Nucleus accumbens (tissue), 56 donors: ENCODE results near the gene FNDC11.
"Not testable (repeated sequence)": the region's sequence is repeated elsewhere in the genome, so short reads cannot be mapped to it uniquely, and the experiment has no call there.

Source experiments
- DNase-seq, 56 donors: peaks; one replicate each; lab custom pipeline; 2025; lab: John Stamatoyannopoulos, UW

FNDC11 gene

DNA sequence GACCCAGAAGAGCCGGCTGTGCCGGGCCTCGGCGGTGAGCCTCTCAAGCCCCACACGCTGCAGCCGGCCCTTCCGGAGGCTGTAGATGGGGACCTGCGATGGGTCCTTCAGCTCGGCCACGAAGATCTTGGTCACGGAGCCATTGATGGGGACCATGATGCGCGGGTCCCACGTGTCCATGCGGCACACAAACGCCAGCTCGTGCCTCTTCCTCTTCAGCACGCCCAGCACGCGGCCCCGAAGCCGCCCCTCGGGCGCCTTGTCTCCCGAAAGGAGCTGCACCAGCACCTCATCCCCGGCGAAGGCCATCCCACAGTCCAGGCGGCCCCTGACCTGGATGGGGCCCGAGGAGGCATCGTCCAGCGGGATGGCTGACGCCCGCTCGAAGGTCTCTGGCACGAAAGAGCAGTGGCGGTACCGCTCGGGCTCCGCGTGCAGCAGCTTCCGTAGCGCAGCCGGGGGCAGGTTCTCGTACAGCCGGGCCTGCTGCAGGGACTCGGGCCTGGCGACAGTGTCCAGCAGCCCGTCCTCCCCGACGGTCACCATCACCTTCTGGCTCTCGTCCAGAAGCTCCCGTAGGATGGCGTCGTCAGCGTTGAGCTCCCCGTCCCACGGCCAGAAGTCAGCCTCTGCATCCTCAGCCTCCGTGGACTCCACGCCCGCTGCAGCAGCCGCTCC lies 11.2 kb downstream of the FNDC11 start:
- DNase-seq, result no peak

DNA sequence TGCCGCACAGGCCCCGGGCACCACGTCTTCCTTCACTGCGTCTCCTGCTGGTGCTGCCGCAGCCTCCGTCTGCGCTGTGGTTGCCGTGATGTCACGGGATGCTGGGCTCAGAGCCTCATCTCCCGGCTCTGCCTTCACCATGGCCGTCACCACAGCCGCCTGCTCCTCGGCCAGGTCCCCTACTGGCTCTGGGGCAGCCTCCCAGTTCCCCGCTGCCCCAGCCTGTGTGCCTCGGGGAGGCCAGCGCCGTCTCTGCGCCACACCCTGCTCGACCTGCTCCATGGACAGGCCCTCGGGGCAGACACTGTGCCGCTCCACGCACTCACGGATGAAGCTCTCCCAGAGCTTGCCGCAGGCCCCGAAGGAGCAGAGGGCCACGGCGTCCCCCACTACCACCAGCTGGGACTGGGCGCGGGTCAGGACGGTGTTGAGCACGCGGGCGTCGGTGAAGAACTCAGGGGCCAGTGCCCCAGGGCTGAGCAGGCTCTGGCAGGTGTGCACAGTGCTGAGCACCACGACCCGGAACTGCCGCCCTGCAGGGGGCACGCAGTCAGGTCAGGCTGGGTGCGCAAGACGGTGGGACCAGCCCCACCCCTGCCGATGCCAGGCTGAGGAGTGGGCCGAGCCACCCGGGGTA lies 11.9 kb downstream of the FNDC11 start:
- no peak for DNase-seq

DNA sequence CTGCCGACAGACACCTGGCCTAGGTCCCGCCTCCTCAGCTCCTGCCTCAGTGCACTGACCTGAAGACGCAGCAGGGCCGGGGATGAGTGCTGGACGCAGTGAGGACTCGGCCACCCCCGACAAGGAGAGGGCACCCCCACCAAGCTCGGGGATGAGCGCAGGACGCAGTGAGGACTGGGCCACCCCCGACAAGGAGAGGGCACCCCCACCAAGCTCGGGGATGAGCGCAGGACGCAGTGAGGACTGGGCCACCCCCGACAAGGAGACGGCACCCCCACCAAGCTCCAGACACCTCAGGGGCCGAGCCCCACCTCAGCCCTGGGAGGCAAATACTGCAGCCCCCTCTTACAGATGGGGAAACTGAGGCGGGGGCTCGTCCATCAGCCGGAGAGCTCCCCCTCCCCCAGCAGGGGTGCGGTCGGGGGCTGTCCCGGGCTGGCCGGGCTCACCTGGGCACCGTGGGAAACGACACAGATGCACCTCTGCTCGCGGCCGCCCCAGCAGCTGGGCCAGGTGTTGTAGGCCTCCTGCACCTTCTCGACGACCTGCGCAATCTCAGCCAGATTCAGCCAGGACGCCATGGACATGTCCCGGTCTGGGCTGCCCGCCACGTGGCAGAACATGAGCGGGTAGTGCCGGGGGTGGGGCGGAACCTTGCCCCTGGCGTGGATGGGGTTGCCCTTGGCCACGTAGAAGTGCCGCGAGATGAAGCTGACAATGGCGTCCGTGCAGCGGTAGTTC lies 12.6 kb downstream of the FNDC11 start:
- DNase-seq, result no peak

DNA sequence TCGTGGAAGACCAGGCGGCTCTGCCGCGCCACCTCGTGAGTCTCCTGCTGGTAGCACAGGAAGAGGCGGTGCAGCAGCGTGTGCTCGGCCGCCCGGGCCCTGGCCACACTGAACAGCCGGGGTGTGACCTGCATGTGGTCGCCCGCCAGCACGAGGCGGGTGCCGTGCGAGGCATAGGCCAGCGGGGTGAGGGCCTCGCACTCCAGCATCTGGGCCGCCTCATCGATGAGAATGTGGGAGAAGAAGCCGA lies 13.1 kb downstream of the FNDC11 start:
- no peak for DNase-seq

DNA sequence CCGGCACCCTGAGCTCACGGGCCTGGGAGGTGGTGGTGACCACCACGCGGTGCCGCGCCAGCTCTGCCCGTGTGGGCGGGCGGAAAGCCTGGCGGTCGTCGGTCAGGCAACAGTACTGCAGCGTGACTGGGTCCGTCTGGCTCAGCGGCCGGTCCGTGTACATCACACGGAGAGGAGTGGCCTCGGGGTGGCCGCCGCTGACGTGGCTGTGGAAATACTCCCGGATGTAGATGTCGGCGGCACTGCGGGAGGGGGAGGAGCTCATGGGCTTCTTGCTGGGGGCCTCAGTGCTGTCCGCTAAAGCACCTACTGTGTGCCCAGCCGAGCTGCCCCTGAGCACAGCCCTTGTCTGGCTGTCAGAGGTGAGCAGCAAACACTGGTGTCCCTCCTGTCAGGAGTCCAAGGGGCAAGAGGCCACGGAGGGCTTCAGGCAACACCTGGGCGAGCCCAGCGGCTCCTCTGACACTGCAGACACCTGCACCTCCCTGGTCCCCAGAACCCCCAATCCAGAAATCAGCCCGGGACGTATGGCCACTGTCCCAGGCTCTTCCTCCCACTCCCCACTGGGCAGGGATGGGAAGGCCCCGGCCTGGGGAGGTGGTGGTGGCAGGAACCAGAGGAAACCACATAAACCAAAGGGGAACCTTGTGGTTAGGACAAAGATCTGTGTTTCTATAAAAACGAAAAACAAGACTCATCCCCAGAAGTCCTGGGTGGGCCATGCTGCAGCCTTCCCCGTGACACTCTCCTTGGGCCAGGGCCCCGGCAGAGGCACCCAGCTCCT lies 13.6 kb downstream of the FNDC11 start:
- DNase-seq, result peak in 3 of 56 donors; percentile 8 to 33 (median 10)

DNA sequence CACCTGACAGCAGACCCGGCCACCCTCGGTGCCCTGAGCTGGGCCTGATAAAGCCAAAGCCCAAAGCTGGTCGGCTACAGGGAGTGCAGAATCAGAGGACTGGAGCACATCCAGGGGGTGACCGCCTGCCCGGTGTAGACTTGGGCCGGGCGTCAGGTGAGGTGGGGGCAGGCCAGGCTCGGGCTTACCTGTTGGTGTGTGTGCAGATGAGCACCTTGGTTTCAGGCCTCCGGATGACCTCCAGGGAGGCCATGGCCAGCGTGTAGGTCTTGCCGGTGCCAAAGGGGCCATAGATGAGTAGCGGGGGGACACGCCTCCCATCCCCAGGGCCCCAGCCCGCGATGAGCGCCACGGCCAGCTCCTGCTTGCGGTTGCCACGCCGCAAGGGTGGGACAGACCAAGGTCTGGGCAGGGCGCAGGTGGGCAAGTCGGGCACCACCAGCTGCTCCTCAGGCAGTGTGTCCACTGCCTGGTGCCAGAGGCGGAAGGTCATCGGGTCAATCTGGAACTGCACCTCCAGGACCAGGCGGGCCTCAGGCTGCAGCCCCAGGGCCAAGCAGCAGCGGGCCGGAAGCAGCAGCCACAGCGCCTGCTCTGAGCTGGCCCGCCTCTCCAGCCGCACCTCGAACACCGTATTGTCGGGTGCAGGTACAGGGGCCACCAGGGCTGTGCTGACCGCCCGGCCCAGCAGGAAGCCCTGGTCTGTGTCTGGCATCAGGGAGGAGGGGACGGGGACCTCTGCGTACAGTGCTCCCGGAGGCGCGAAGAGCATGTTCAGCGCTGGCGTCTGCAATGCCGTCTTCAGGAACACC lies 14.4 kb downstream of the FNDC11 start:
- DNase-seq, result no peak

DNA sequence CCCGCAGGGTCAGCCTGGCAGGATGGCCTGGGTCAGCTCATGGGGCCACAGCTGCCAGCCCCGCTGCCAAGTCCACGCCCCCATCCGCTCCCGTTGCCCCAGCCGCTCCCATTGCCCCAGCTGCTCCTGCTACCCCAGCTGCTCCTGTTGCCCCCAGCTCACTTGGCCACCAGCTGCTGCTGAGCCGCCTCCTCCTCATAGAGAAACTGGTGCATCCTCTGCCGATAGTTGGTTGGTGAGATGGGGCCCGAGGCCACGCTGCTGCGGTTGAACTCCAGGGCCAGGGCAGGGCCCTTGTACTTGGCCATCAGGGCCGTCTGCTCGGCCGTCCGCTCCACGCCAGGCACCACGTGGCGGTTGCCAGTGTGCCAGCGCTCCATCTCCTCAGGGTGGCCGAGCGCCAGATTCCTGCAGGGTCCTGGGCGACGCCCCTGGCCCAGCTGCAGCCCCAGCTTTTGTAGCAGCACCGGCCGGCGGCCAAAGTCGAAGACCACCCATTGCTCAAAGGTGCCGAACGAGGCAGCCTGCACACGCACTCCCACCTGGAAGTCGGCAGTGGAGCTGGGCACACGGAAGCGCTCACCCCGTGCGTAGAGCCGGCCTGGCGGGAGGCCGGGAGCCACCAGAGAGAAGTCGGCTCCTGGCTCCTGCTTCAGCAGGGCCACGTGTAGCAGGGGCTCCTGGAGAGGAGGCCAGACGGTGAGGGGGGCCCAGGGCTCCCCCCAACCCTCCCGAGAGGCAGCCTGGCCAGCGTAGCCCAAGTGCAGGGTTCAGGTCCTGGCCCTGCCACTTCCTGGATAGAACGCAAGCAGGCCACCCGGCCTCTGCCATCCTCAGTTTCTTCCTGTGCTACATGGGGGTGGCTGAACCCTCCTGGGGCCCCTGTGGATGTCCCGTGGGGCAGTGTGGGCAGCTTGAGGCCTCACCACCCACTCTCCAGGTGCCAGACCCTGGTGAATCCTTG lies 15.3 kb downstream of the FNDC11 start:
- no peak for DNase-seq

DNA sequence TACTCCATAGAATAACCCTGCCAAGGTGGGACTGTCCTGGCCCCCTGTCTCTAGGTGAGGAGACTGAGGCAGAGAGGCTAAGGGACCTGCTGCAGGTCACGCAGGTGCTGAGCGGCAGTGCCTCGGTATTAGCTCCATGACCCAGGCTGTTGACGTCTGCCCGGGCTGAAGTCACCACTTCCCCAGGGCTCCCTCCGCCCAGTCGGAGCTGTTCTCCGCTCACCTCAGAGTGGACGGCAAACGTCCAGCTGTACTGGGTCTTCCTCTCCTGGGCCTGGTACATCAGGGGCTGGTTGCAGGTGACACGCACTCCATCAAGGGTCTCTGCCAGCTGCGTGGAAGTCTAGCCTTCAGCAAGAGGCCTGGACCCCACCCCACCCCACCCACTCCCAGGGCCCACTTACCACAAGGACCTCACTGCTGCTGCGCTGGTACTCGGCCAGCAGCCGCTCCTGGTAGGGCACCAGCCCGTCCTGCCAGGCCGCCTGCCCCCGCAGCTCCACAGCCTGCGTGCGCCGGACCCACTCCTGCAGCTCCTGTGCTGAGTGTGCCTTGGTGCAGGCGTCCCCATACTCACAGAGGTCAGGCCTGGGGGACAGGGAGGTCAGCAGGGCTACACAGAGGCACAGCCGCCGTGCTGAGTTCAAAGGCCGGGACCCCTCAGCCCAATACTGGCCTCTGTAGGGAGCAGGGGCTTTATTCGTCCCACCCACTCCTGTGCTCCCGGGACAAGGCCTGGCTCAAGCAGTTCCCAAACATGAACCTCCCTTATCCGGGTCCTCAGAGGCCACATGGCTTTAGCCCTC lies 16.5 kb downstream of the FNDC11 start:
- no peak for DNase-seq

DNA sequence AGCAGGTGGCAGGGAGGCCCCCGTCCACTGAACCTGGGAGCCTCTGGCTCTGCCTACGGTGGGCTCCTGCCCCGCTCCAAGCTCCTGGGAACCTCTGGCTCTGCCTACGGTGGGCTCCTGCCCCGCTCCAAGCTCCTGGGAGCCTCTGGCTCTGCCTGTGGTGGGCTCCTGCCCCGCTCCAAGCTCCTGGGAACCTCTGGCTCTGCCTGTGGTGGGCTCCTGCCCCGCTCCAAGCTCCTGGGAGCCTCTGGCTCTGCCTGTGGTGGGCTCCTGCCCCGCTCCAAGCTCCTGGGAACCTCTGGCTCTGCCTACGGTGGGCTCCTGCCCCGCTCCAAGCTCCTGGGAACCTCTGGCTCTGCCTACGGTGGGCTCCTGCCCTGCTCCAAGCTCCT lies 17.1 kb downstream of the FNDC11 start:
- not testable (repeated sequence) for DNase-seq

DNA sequence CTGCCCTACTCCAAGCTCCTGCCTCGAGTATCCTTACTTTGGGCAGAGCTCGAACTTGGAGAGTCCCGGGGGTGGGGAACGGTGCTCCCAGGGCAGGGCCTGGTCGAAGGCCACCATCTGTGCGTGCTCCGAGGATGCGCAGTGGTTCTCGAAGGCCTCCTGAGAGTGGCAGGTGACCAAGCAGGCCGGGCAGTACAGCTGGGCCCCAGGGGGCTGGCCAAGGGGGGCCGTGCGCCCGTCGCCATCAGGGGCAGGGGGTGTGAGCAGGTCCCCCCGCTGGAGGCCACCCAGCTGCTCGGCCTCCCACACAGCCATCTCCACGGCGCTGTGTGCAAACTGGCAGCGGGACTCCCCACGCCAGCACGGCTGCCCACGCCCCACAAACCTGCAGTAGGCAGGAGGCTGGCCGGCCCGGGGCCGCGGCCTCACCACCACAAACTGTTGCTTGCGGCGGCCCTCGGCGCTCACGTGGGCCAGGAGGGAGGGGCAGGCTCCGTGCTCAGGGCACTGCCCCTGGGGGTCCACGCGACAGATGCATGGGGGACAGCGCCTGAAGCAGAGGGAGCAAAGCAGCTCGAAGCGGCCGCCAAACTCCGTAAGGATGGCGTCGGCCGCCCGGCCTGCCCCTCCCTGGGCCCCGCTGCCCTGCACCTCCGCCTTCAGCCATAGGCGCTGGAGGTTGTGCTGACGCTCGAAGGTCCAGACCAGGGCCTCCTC lies 18.3 kb downstream of the FNDC11 start:
- no peak for DNase-seq

DNA sequence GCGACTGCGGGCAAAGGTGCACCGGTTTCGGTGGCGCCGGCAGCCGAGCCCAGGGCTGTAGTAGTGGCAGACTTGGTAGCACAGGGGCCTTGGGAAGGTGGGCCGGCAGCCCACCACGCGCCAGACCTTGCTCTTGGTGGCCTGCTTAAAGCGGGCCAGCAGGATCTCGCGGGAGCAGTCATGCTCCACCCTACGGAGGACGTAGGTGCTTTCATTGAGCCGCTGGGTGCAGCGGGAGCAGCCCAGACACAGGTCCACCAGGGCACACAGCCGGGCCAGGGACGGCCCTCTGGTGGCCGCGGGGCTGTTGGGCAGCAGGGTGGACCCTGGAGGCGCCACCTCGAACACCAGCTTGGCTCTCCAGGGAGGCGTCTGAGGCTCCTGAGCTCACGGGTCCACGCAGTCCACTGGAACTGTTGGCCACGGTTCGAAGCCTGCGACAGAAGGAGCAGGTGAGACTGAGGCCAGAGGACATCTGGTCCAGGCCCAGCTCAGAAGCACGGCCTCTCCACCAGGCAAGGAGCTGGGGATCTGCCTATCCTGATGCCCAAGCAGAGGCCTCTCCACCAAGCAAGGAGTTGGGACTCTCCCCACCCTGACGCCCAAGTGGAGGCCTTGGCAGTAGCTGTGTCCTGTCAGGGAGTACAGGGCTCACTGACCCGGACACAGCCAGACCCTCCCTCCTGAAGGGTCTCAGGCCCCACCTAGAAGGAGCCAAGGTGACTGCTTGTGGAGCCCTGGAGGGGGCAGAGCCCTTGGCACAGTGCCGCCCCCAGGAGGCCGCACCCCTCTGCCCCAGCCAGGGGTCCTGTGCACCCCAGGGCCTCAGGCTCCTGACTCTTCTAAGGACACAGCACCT lies 19.1 kb downstream of the FNDC11 start:
- DNase-seq, result no peak

DNA sequence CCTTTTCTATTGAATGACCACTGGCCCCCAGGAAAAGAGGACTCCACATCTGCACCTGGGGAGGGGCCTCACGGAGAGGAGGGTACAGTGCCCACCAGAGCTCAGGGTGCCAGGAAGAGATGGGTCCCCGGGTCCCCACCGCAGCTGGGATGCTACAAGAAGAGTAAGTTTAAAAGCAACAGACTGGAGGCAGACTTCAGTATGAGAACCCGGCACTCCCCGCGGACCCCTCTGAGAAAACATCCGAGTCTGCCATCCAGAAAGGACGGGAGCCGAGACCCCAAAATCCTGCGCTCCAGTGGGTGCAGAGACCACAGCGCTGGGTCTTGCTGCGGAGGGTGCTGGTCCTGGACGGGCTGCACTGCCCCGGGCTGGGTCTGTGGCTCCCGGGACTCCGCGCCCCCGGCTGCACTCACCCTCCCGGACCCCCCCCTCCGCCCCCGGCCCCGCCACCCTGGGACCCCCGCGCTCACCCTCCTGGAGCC lies 19.7 kb downstream of the FNDC11 start:
- no peak for DNase-seq

DNA sequence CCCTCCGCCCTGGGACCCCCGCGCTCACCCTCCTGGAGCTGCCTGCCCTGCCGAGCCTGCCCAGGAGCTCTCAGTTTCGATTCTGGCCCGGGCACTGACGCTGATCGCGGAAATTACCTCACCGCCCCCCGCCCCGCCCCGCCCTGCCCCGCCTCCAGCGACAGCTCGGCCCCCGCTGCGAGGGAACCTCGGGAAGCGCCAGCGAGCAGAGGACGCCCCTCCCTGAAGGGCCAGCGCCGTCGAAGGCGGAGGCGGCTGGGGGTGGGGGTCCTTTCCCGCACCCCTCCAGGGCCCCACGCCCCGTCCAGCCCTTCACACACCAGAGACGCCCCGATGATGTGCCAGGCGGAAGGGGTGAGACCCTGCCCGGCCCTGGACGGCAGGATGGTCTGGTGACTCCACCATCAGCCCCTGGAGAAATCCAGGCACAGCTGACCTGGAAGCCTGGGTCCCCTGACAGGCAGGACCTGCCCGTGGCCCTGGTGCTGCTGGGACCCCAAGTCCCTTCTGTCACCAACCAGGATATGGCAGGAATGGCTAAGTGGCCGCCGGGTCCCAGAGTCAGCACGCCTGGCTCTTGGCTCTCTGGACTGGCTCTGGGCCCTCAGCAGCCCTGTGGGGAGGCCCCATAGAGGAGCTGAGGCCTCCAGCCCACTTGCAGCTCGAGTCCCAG lies 20.3 kb downstream of the FNDC11 start, which contains the start of gene HELZ2:
Gene HELZ2, minus strand, starts transcription at position 84 of the 673 bp plus-strand sequence. CDS start 1,854 bp downstream, outside the sequence.
- peak in 30 of 56 donors; percentile 3 to 63 (median 25) for DNase-seq

DNA sequence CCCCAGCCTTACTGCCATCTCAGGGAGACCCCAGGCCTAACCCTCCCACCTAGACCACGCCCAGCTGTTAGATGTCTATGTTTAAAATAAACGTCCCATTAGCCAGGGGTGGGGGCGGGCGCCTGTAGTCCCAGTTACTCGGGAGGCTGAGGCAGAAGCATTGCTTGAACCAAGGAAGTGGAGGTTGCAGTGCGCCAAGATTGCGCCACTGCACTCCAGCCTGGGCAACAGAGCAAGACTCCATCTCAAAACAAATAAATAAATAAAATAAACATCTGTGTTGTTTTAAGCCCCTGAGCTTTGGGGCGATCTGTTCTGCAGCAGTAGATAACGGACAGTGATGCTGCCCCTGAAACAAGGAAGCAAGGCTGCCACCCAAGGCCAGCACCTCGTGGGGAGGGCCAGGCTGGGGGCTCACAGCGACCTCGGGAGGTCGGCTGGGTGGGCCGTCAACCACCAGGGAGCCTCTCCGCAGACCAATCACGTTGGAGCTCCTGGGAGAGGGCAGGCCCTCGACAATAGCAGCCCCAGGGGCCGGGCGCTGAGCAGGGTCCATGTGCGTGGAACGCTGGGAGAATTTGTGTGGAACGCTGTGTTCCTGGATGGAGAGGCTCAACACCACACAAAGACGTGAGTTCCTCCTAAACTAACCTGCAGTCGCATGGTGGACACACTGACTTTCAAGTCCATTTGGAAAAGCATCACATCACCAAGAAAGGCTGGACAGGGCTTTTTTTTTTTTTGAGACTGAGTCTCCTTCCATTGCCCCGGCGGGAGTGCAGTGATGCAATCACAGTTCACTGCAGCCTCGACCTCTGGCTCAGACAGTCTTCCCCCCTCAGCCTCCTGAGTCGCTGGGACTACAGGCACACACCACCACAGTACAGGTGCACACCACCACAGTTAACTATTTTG lies 21.1 kb downstream of the FNDC11 start:
- DNase-seq, result no peak

DNA sequence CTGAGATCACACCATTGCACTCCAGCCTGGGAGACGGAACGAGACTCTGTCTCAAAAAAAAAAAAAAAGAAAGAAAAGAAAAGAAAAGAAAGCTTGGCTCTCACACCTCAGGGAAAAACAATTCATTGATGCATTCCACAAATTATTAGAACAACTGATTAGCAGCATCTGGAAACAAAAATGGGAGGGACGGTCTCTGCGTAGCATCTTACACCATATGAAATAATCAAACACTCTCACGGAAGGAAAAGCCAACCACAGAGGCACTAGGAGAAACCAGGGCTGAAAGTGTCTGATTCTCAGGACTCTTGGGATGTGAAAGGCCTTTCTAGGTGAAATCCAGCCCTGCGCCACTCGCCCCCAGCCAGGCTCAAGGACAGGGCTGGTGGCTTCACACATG lies 22.4 kb downstream of the FNDC11 start:
- no peak for DNase-seq
